Prostate gland (tissue), 2 donors: ENCODE results near the gene KRTAP9-1. TPM values are rescaled to one million over a fixed set of nuclear protein-coding genes. Genes with fewer than 3 reads are reported as not detected.
"Not testable (repeated sequence)": the region's sequence is repeated elsewhere in the genome, so short reads cannot be mapped to it uniquely, and the experiment has no call there.

Source experiments
- DNase-seq: peaks from one replicate; pipeline ENCODE4 v3.0.0-alpha.2; 2019; ENCODE audit warnings: low spot score
- H3K27ac ChIP-seq, 2 donors: fragments of 200-600 bp; sonication (generic); 2 replicates each; pipeline ENCODE4 v1.5.1; 2017 to 2019
- H3K27me3 ChIP-seq: fragments of 200-600 bp; sonication (generic); replicated peaks from 2 replicates; pipeline ENCODE4 v1.5.1; 2019; ENCODE audit not compliant: insufficient read depth
- H3K36me3 ChIP-seq, 2 donors: fragments of 200-600 bp; sonication (generic); 1 replicate in 1 of 2; 2 replicates in 1 of 2; pipeline versions ENCODE4 v1.5.1 to v1.8.1; 2017 to 2019
- H3K4me1 ChIP-seq: fragments of 200-600 bp; sonication (generic); replicated peaks from 2 replicates; pipeline ENCODE4 v1.5.1; 2019
- H3K4me3 ChIP-seq, 2 donors: fragments of 200-600 bp; sonication (generic); 2 replicates each; pipeline ENCODE4 v1.5.1; 2017 to 2019
- H3K9me3 ChIP-seq: fragments of 200-600 bp; sonication (generic); 2 replicates; pipeline ENCODE4 v1.5.1; 2017
- POLR2A ChIP-seq: fragments of 450-650 bp; IDR thresholded peaks from one replicate; pipeline ENCODE4 v1.6.1; 2016; ENCODE audit warnings: antibody characterized with exemption, mild to moderate bottlenecking
- POLR2AphosphoS5 ChIP-seq: sonication (generic); formaldehyde crosslinking; IDR thresholded peaks from one replicate; pipeline ENCODE4 v1.6.1; 2017; ENCODE audit warnings: antibody characterized with exemption
- WGBS: methylation state at CpG from one replicate; pipeline ENCODE4 v1.1.5; 2018; 5-methylcytosine and 5-hydroxymethylcytosine counted together
- intact Hi-C: fragments of 100-400 bp; cut with DNase I; formaldehyde crosslinking; loops from one replicate; pipeline ENCODE4 v1.14.2; 2022
- total RNA-seq, 2 donors: library from RNA; depleted of rRNA; stranded (reverse); fragments of >200 nt; gene quantifications; one replicate each; pipeline ENCODE4 v1.1.0, GENCODE V29; 2016
- TF ChIP-seq, protein P1 (sequence below), 4 experiments: fragments of 200-600 bp in 2 of 4; fragments of 450-650 bp in 2 of 4; sonication (generic) in 2 of 4; IDR thresholded peaks; 1 replicate in 3 of 4; 2 replicates in 1 of 4; pipeline ENCODE4 v1.5.1; 2016 to 2019; ENCODE audit warnings: antibody characterized with exemption in 4 of 4, mild to moderate bottlenecking in 2 of 4, moderate library complexity in 2 of 4

Gene KRTAP9-1
- total RNA-seq, 2 donors from 2014 or later: not detected

DNA sequence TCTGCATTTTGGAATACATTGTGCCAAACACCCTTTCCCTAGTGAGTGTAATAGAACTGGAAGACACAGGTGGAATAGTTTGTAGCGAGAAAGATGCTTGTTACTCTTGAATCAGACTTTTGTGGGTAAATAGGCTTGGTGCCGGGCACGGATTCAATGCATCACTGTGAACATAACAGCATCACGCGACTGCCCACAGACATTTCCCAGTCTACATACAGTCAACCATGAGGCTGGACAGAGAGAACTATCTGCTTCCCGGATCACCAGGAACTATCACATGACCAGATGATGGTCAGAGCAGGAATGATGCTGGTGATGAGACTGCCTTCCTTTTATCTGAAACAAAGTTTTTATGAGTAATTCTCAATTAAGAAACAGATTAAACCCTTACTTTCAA, 36.4 kb downstream of the KRTAP9-1 start:
- no peaks in the 10 kb centered on the region for H3K9me3 ChIP-seq
- no peaks in the 10 kb centered on the region for H3K4me1 ChIP-seq
- DNase-seq: no peak
- intact Hi-C loops: no loop called here
- H3K27ac ChIP-seq: no peak overlapping the region
- H3K36me3 ChIP-seq: no peaks in the 10 kb centered on the region
- H3K4me3 ChIP-seq: no peak overlapping the region
- TF ChIP-seq POLR2AphosphoS5 (no peak), POLR2A (no peak)
- TF ChIP-seq, protein P1, sequence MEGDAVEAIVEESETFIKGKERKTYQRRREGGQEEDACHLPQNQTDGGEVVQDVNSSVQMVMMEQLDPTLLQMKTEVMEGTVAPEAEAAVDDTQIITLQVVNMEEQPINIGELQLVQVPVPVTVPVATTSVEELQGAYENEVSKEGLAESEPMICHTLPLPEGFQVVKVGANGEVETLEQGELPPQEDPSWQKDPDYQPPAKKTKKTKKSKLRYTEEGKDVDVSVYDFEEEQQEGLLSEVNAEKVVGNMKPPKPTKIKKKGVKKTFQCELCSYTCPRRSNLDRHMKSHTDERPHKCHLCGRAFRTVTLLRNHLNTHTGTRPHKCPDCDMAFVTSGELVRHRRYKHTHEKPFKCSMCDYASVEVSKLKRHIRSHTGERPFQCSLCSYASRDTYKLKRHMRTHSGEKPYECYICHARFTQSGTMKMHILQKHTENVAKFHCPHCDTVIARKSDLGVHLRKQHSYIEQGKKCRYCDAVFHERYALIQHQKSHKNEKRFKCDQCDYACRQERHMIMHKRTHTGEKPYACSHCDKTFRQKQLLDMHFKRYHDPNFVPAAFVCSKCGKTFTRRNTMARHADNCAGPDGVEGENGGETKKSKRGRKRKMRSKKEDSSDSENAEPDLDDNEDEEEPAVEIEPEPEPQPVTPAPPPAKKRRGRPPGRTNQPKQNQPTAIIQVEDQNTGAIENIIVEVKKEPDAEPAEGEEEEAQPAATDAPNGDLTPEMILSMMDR (IDR thresholded peaks at IDR 0.05): no peak
- H3K27me3 ChIP-seq: no peaks in the 10 kb centered on the region
- WGBS: 91% methylated on average over 6 of the region's 6 CpGs

DNA sequence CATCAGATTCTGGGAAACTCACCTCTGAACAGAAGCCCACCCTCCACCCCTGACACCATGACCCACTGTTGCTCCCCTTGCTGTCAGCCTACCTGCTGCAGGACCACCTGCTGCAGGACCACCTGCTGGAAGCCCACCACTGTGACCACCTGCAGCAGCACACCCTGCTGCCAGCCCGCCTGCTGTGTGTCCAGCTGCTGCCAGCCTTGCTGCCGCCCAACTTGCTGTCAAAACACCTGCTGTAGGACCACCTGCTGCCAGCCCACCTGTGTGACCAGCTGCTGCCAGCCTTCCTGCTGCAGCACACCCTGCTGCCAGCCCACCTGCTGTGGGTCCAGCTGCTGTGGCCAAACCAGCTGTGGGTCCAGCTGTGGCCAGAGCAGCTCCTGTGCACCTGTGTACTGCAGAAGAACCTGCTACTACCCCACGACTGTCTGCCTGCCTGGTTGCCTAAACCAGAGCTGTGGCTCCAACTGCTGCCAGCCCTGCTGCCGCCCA, 37.0 kb downstream of the KRTAP9-1 start, which contains the start of gene KRTAP9-2:
Gene KRTAP9-2 (plus strand): TSS at position 51 of the 498 bp plus-strand sequence. CDS start 7 bp downstream, at position 58.
- H3K27me3 ChIP-seq, DNase-seq, H3K36me3 ChIP-seq, H3K9me3 ChIP-seq, intact Hi-C loops, H3K27ac ChIP-seq, H3K4me1 ChIP-seq, H3K4me3 ChIP-seq: not testable (repeated sequence)
- WGBS: 77% methylated on average over 3 of the region's 4 CpGs

DNA sequence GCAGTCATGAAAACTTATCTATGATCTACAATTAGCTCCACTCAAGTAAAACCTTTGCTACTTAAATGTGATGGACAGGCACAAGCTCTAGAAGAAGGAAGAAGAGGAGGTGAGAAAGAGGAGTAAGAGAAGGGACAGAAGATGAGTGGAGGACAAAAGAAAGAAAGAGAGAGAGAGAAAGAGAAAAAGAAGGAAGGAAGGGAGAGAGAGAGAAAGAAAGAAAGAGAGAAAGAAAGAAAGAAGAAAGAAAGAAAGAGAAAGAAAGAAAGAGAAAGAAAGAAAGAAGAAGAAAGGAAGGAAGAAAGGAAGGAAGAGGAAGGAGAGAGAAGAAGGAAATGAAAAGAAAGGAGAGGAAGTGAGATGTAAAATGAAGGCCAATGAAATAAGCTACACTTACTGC, 40.4 kb downstream of the KRTAP9-1 start:
- Histone ChIP-seq H3K36me3 (no peaks in the 10 kb centered on the region), H3K27ac (no peak overlapping the region), H3K9me3 (no peaks in the 10 kb centered on the region), H3K4me3 (no peak overlapping the region), H3K4me1 (no peaks in the 10 kb centered on the region), H3K27me3 (no peaks in the 10 kb centered on the region)
- TF ChIP-seq, protein P1 (IDR thresholded peaks at IDR 0.05): no peak
- TF ChIP-seq POLR2AphosphoS5 (no peak), POLR2A (no peak)
- no peak for DNase-seq
- intact Hi-C loops: no loop called here

DNA sequence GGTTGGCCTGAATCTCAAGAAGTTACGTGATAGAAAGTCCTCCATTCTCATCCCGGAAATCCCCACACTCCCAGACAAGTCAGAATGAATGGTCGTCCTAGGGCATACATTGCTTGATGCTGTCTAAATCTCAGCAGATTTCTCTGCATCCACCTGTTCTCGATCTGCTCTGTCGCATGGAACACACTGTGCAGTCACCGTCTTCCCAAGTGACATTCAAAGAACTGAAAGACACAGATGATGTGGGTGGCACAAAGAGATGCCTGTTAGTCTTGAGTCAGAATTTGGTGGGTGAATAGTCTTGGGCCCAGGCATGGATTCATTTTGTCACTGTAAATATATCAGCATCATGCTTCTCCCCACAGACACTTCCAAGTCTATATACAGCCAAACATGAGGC, 42.0 kb downstream of the KRTAP9-1 start:
- H3K4me1 ChIP-seq: no peaks in the 10 kb centered on the region
- intact Hi-C loops: no loop called here
- H3K4me3 ChIP-seq: no peak overlapping the region
- H3K27me3 ChIP-seq: no peaks in the 10 kb centered on the region
- H3K27ac ChIP-seq: no peak overlapping the region
- DNase-seq: no peak
- H3K36me3 ChIP-seq: no peaks in the 10 kb centered on the region
- whole genome bisulfite sequencing: 88% methylated on average over 6 of the region's 6 CpGs
- TF ChIP-seq, protein P1 (IDR thresholded peaks at IDR 0.05): no peak
- TF ChIP-seq POLR2AphosphoS5: no peak
- no peak for TF ChIP-seq POLR2A
- no peaks in the 10 kb centered on the region for H3K9me3 ChIP-seq

DNA sequence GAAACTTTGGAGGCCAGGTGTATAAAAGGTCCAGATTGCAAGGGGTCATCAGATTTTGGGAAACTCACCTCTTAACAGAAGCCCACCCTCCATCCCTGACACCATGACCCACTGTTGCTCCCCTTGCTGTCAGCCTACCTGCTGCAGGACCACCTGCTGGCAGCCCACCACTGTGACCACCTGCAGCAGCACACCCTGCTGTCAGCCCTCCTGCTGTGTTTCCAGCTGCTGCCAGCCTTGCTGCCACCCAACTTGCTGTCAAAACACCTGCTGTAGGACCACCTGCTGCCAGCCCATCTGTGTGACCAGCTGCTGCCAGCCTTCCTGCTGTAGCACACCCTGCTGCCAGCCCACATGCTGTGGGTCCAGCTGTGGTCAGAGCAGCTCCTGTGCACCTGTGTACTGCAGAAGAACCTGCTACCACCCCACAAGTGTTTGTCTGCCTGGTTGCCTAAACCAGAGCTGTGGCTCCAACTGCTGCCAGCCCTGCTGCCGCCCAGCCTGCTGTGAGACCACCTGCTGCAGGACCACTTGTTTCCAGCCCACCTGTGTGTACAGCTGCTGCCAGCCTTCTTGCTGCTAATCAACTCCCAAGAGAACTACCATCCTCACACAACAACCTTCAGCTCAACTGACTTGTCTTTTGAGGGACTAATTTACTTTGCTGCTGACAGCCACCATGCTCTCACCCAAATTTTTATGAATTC, 42.9 kb downstream of the KRTAP9-1 start, which contains the start of gene KRTAP9-3:
Gene KRTAP9-3 (plus strand): TSS at position 51 of the 707 bp plus-strand sequence. CDS start 53 bp downstream, at position 104.
- H3K27ac ChIP-seq, H3K9me3 ChIP-seq, H3K36me3 ChIP-seq, H3K27me3 ChIP-seq, H3K4me1 ChIP-seq, intact Hi-C loops, H3K4me3 ChIP-seq, DNase-seq: not testable (repeated sequence)
- WGBS: 100% methylated on average over 1 of the region's 1 CpG

DNA sequence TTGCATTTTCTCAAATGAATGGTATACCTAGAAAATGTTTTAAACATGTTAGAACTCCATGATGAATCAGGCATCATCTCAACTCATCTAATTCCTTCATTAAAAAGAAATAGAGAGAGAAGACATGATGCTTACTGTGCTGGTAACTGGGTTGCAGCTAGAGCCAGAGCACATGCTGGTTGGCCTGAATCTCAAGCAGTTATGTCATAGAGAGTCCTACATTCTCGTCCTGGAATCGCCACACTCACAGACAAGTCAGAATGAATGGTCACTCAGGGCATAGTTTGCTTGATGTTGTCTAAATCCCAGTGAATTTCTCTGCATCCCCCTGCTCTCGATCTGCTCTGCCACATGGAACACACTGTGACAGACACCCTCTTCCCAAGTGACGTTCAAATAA, 47.4 kb downstream of the KRTAP9-1 start:
- H3K4me3 ChIP-seq, H3K4me1 ChIP-seq, H3K27ac ChIP-seq, H3K27me3 ChIP-seq, H3K36me3 ChIP-seq, H3K9me3 ChIP-seq, DNase-seq, intact Hi-C loops: not testable (repeated sequence)
- WGBS: 81% methylated on average over 4 of the region's 4 CpGs

DNA sequence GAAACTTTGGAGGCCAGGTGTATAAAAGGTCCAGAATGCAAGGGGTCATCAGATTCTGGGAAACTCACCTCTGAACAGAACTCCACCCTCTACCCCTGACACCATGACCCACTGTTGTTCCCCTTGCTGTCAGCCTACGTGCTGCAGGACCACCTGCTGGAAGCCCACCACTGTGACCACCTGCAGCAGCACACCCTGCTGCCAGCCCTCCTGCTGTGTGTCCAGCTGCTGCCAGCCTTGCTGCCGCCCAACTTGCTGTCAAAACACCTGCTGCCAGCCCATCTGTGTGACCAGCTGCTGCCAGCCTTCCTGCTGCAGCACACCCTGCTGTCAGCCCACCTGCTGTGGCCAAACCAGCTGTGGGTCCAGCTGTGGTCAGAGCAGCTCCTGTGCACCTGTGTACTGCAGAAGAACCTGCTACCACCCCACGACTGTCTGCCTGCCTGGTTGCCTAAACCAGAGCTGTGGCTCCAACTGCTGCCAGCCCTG, 48.3 kb downstream of the KRTAP9-1 start, which contains the start of gene KRTAP9-8:
Gene KRTAP9-8 (plus strand): TSS at position 51 of the 489 bp plus-strand sequence. CDS start 53 bp downstream, at position 104.
- 78% methylated on average over 2 of the region's 3 CpGs for WGBS
- H3K4me3 ChIP-seq, H3K9me3 ChIP-seq, H3K27me3 ChIP-seq, intact Hi-C loops, H3K36me3 ChIP-seq, H3K27ac ChIP-seq, DNase-seq, H3K4me1 ChIP-seq: not testable (repeated sequence)
